HT1080 (cell line): ENCODE data around the gene CYSTM1. TPM values are rescaled to one million over a fixed set of nuclear protein-coding genes. Genes with fewer than 3 reads are reported as not detected.
A peak's percentile ranks its signal among the peaks of the same experiment; 100 is the strongest.

Experiments
- DNase-seq: peaks from one replicate; pipeline ENCODE4 v3.0.0-alpha.2; 2015; ENCODE audit warnings: low read depth
- polyA plus RNA-seq, 2 experiments: library from polyadenylated mRNA; depleted of rRNA; stranded (reverse); fragments of >200 nt; gene quantifications; 2 replicates each; pipeline ENCODE4 v1.2.3, GENCODE V29; 2015
- total RNA-seq: library from RNA; depleted of rRNA; stranded (reverse); fragments of >200 nt; shearing (Covaris generic); gene quantifications from 2 replicates; pipeline ENCODE4 v1.2.3, GENCODE V29; 2014; rRNA removed

Gene CYSTM1, protein sequence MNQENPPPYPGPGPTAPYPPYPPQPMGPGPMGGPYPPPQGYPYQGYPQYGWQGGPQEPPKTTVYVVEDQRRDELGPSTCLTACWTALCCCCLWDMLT
- total RNA-seq, result 34.9 and 40.3 TPM in 2 replicates
- 14.3 and 18.7 TPM in 2 replicates for polyA plus RNA-seq (2015; cell fraction: cytosol; rRNA removed)
- polyA plus RNA-seq (2015; cell fraction: nucleus; rRNA removed), result 6.4 and 8.3 TPM in 2 replicates

DNA sequence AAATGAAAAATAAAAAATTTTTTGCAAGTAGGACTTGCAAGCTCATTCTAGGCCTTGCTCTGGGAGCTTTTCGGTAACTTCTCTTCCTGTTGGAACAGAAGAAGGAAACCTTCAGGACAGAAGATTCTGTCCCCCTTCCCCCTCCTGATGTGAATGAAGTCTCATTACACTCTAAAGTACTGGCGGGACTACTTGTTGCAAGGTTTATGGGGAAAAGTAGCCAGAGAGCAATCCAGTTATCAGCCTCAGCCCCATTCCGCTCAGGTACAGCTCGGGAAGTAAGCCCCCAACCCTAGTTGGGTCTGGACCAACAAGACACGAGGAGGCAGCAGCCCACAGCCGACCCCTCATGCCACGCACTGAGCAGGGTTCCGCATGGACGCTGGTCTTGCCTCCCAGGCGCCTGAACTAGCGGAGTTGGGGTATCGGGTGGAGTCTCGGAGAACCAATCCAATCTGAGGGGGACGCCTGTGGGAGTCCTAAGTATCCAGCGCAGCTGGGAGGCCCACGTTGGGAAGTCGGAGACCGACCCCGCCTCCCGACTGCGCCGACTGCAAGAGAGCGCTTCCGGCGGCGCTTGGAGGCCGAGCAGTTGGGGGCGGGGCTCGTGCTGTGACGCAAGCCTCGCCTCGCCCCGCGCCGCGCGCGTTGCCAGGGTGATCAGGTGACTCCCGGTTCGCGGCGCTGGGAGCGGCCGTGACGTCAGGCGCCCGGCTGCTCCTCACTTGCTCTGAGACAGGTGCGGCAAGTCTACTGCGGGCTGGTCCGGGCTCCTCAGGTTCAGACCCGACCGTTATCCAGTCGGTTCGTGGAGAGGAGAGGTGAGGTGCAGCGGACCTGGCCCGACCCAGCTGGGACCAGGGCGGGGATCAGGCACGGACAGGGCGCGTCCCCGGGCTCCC is at the start of gene CYSTM1:
Gene CYSTM1, plus strand, starts transcription at position 724 of the 902 bp plus-strand sequence. CDS start 19,278 bp downstream, outside the sequence.
- DNase-seq, result peak; percentile 91

DNA sequence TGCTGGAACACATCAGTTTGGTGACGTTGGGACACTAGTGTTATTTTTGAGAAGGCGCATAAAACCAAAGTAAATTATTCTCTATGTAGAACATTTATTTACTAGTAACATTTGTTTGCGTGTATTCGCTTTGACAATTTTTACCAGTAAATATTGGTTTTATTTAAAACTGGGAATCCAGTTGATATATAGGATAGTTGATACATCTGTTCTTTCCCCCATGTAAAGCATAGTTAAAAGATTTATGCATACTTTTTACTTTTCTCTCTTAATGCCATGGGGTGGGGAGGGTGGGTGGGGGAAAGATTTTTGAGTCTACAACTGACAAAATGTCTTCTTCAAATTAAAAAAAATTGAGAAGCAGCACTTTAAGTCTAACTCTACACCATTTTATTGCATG is 49.4 kb upstream of the CYSTM1 start, which contains the start of gene IGIP:
Gene IGIP, plus strand, starts transcription at position 301 of the 400 bp plus-strand sequence. CDS start 2,540 bp downstream, outside the sequence.
- DNase-seq, result no peak

DNA sequence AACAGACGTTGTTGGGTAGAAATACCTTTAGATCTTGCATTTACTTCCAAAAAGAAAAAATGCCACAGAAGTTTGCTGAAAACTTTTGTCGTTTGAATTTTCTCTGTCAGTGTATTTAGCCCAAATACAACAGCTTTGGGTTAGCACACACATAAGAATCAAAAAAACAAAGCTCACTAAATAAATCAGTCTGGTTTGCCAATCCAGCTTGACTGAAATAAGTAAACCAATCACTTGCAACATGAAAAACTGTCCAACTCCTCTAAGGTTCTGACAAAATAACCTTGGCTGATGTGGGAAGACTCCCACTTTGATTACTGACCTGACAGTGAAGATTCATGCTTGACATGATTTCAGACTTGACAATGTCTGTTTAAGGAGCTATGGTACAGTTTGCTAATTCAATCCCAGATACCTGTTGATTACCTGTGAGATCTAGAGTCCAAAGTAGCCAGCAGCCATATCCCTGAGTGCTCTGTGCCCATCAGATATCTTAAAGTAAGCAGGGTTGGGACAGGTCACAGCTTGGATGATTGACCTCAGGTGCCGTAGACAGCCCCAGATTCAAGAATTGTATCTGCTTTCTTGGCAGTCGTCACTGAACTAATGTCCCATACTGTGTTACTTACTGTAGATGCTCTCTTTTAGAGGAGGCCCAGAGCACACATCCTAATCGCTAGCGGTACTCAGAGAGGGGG is 48.5 kb upstream of the CYSTM1 start:
- DNase-seq, result no peak

DNA sequence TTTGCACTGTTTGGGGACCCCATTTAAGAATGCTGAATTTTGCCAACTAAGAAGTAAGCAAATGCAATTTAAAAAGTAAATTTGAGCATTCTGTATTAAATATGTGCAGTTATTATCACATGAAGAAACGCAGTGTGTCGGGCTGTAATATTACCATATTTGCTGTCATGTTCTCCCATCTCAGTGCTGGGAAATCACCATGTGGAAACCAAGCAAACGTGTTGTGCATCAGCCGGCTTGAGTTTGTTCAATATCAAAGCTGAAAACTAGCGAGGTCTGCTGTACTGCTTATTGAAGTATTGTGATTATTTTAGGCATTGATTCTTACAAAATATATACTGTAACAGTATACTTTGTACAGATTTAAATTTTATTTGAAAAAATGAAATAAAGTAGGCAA is 46.6 kb upstream of the CYSTM1 start:
- DNase-seq, result no peak

DNA sequence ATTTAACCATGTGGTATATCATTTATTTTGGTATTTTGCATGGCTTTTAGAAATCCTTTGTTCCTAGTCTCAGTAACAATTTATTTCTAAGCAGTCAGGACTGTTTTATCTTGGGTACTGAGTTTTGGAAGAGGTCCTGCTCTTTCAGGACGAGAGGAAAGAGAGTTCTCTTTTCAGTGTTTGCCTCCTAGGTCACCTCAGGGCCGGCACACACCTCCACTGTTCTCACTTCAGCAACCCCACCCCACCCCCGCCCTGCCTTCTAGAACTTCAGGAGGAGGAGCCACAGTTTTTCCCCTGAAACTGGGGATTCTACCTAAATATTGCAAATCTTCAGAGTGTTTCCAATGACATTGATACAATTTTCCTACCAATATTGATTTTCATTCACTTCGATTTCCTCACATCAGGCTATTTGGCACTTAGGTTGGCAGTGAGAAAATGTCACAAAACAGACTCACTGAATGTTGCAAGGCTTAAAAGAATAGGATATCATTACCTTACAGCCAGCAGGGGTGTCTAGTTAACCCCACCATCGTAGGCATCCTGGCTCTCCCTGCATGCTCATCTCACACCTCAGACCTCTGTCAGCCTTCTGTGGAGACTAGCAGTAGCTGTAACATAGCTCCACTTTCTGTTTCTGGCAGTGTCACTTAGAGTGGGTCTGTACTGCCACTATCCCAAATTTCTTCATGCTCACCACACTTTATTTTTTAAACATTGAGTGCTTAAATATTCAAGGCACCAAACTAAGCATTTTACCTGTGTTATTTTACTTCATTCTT is 43.8 kb upstream of the CYSTM1 start:
- no peak for DNase-seq

DNA sequence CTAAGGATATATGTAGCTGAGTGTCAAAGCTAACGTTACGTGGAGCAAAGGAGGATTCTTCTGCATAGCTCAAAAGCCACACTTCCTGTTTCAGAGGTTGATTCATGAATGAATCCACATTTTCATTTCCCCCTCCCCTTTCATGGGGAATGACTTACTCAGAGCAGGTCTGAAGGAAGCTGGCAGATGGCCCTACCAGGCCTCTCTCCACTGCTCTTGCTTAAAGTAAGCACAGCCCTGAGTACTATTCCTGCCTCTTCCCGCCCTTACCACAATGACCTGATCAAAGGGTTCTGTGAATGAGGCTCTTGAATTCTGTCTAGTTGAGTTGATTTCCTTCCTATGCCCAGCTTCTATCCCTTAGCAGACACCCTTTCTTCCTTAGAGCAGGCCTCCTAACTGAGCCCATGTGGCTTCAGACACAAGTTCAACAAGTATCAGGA is 43.0 kb upstream of the CYSTM1 start:
- peak; percentile 98 for DNase-seq

DNA sequence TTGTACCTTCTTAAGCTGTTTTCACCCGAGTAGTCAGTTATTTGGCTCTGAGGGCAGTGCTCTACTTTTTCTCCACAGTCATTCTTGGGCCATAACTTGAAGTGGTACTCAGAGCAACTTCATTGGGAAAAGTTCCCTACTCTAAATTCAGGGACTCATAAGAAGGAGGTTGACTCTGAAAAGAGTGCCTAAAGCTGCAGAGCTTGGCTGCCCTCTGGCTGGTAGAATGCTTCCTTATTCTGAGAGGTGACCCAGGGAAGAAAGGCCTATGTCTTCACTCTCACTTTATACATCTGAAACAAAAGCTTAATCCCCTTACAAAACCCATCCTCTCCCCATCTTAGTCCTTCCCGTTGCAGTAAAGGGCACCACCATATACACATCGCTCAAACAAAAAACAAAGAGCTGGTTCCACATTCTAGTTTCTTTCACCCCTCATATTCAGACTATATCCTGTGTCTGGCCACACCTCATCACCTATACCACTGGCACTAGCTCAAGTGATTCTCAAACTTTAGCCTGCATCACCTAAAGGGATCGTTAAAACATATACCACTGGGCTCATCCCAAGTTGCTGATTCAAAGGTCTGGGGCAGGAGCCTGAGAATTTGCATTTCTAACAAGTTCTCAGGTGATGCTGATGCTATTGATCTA is 41.3 kb upstream of the CYSTM1 start:
- DNase-seq, result no peak

DNA sequence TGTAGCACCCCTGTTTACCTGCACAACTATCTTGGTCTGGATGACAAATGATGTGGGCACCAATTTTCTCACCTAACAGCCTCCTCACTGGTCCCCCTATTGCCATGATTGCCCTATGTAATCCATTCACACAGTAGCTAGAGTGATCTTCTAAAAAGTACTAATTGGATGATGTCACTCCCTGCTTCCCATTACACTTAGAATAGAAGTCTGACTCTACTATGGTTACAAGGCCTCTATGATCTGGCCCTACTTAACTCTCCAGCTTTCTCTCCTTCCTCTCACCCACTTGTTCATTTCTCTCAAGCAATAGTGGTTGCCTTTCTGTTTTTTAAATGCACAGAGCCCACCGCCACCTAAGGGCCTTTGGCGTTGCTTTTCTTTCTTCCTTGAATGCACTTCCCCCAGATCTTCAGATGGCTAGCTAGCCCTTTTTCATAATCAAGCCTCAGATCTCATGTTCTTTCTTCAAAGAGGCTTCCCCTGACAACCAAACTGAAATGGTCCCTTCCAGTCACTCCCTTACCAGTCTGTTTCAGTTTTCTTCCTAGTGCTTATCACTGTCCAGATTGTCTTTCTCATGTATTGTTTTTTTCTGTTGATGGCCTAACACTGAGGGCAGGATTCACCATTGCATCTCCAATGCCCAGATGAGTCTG is 40.6 kb upstream of the CYSTM1 start:
- no peak for DNase-seq

DNA sequence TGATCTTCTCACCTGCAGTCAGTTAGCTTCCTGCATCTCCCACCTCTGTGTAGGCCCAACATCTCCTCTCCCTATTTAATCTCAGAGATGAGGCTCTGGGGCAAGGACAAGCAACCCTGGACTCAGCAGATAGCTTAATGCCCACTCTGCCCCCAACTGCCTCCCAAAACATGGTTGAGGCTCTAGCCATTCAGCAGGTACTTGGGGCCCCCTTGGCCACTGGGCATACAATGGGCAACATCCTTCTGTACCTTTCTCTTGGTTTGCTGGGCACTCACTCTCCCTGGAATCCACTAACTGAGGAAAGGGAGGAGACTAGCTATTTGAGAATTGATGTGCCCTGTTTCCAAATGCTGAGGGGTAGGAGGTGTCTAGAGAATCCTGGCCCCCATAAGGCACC is 39.9 kb upstream of the CYSTM1 start:
- no peak for DNase-seq

DNA sequence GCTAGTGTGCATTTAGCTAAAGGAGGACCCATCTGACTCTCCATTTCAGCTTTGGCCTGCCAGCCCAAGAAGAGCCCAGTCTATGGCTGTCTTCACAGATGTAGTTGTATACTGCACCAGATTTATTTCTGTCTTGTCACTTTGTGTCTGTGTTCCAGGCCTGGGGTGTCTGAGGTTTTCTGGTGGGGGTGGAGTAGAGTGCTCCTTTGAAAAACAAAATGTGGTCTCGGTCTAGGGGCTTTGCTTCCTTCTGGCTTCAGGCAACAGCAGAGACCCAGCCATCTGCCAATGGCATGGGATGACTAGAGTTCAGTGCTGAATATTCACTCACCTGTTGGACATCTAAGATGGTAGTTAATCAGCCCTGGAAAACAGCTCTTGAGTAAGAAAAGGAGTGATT is 38.4 kb upstream of the CYSTM1 start:
- DNase-seq, result no peak

DNA sequence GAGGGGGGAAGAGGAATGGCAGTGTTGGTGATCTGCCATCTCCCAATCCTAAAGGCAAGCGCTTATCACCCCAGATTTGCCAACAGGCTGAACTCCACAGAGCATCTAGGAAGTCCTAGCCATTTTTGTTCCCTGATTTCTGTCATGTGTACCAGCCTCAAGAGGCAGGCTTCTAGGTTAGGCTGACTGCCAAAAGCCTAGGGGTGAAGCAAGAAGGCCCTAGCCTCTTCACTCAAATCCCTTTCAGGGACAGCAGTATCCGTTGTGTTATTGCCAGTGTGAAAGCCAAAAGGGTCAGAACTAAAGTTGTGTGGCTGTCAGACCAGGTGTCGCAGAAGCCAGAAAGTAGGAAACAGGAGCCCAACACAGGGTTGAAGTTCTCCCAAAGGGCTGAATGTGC is 34.6 kb upstream of the CYSTM1 start:
- DNase-seq, result no peak

DNA sequence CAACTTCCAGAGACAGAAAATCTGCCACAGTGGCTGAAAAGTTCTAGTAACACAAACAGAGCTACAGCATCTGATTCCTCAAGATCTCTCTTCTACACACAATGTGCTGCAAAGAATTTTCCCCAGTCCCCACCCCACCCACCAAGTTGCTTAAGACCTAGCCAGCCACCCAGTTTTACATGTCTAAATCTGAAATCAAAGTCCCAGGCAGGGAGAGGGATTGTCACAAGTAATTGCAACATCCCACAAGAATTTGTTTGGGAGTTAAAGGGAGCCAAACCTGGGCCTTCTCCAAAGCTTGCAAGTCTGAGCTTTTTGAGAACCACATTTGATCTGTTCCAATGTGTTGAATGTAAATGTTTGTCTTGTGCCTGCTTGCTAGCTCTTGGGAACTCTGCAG is 33.7 kb upstream of the CYSTM1 start:
- no peak for DNase-seq

DNA sequence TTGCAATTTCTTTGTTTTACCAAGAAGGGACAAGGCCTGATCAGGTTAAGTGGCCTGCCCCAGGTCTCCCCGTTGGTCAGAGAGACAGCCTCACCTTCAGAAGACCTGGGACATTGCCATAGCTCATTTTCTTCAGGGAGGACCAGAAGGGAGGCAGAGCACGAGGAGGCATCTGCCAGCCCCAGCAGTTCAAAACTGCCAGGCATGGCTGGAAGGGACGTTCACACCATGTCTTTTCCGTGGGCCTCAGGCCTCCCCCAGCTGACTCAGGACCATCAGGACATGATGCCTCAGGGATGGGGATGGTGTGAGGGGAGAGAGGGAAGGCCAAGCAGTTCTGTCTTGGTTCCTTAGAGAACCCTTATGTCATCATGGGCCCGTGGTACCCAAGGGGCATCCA is 32.7 kb upstream of the CYSTM1 start:
- no peak for DNase-seq

DNA sequence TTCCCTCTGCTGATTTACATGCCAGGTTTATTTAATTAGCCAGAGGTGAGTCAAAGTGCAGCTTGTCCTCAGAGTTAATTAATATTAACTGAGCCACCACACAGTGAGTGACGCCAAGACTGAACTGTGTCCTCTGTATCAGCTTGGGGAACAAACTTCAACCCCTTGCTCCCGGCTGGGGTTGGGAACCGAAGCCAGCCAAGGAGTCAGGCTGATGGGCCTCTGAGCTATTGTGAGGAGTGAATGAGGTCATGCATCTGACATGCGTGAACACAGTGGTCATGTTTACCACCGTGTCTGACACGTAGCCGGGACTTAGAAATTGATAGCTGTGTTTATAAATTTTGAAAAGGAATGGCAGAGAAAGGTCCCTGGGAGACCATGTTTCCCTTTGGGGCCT is 32.1 kb upstream of the CYSTM1 start:
- no peak for DNase-seq

DNA sequence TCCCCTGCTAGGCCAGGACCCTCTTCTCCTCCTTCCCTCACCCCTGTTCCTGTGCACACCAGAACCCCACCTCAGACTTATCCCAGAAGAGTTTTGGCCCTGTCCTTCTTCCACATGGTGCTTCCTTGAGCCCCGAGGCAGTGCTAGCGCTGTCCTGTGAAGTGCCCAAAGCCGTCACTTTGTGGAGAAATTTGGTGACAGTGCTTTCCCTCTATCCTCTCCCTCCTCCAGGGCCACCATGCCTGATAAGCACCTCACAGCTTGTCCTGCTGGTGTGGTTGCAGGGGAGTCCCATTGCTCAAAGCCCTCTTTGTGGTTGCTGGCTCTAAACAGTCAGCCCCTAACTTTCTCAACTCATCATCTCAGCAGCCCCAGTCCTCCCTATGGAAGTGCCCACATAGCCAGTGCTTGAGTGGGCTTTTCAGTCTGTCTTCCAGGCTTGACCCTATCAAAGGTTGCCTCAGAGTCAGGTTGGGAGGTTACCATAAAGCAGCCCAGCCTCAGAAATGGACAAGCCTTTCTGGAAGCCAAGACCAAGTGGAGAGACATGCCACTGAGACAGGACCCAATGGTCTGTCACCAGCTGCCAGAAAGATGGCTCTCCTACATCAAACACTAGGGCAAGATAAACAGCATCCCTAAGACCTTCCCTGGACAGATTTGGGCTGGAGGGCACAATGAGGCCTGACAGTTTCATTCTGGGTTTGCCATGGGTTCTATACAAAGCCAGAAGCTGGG is 31.3 kb upstream of the CYSTM1 start:
- DNase-seq, result no peak

DNA sequence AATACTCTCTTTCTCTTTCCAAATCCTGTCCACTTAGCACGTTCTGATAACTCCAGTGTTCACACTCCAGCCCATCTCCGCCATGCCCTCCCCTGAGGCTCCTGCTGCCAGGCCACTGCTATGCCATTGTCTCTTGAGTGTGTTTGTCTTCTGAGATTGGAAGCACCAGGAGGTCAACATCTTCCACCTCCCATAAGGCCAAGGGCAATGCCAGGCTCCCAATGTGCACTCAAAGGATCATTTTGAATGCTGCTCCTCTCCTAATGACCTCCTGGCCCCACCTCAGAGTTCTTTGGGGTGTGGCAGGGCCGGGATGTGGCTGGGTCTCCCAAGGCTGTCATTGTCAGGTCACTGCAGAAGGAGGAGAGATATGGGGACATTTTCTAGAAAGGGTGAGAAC is 29.7 kb upstream of the CYSTM1 start:
- DNase-seq, result no peak

DNA sequence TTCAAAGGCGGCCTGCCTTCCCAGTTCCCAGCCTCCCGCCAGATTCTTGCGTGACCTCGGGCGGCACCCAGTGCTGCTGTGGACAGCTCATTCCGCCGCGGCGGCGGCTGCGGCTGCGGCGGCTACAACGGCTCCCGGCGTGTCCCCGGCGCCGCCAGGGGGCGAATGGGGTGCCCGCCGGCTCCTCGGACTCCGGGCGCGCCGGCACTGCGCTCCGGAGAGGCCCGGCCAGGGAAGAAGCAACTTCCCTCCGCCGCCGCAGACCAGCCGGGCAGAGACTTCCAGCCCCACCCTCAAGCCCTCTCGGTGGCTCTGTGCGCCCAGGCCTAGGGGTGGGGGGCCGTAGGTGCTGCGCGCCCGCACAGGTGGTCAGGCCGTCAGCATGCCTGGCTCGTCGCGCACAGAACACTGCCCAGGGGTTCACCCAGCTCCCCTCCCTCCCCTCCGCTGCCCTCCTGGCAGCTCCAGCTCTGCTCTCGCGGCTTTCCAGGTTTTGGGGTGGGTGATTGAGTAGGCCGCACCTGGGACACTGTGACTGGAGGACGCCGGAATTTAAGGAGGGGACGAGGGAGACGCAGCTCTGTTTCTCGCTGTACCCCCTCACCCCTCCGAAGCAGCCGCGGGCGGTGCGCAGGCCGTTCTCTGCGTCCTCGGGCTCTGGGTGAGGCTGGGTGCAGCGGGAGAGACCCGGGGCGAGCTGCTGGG is 29.0 kb upstream of the CYSTM1 start:
- no peak for DNase-seq

DNA sequence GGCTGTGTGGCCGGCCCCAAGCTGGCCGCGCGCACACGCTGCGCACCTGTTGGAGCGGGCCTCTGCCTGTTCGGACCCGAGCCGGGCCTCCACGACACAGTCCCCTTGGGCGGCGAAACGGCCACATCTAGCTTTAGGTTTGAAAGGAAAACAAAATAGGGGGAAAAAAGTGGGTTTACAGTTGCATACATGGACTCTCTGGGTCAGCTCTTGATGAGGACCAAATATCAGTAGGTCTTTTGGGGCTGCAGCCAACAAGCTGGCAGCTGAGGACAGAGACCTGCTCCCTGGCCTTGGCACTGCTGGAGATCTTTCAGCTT is 28.5 kb upstream of the CYSTM1 start:
- DNase-seq, result no peak

DNA sequence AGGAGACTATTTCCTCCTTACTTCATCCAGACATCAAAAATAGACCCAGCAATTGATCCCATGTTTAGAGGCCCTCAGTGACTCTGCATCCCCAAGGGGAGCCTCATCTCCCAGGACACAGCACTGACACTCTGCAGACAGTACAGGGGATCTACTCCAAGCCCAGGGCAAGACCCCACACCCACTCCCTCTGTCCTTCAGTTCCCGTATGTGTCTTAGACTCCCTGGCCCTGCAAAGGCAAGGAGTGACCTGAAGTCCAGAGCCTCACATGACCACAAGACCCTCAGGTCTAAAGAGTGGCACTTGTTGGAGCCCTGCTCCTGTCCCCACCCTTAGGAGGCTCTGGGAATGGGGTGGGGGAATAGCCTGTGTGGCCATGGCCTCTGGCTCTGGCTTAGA is 27.5 kb upstream of the CYSTM1 start:
- DNase-seq, result no peak
